ENCODE measurements around the gene HMOX1. TPM values are rescaled to one million over a fixed set of nuclear protein-coding genes. Genes with fewer than 3 reads are reported as not detected.

Gene HMOX1
- total and polyA plus RNA-seq, 10 donors, result 178 to 930 (median 751) TPM

DNA sequence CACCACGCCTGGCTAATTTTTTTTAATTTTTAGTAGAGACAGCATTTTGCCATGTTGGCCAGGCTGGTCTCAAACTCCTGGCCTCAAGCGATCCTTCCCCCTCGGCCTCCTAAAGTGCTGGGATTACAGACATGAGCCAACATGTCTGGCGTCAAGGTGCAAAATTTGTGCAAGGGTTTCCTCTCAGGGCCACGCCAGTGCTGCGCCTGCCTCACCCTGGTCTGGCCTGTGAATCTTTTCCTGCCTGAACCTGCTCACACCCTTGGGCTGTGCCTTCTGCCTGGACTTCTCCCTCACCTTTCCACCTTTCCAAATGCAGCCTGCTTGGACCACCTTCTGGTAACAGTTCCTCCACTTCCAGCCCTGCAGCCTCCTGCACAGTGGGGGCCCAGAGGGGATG lies 62.4 kb downstream of the HMOX1 start:
- peaks cover 0 to 34% (median 0%) of the 10 kb centered on the region in 6 donors for H3K36me3 ChIP-seq
- intact Hi-C loops (cut with DNase I; ENCODE audit: low total_unique reads), result no loop called here

More for the DNA sequence above, 62.4 kb downstream of the HMOX1 start:
- peaks cover 0 to 8% (median 0%) of the 10 kb centered on the region in 6 donors for H3K4me1 ChIP-seq
- TF ChIP-seq POLR2AphosphoS5 (IDR thresholded peaks at IDR 0.05), result no peak
- TF ChIP-seq, protein P1, sequence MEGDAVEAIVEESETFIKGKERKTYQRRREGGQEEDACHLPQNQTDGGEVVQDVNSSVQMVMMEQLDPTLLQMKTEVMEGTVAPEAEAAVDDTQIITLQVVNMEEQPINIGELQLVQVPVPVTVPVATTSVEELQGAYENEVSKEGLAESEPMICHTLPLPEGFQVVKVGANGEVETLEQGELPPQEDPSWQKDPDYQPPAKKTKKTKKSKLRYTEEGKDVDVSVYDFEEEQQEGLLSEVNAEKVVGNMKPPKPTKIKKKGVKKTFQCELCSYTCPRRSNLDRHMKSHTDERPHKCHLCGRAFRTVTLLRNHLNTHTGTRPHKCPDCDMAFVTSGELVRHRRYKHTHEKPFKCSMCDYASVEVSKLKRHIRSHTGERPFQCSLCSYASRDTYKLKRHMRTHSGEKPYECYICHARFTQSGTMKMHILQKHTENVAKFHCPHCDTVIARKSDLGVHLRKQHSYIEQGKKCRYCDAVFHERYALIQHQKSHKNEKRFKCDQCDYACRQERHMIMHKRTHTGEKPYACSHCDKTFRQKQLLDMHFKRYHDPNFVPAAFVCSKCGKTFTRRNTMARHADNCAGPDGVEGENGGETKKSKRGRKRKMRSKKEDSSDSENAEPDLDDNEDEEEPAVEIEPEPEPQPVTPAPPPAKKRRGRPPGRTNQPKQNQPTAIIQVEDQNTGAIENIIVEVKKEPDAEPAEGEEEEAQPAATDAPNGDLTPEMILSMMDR (IDR thresholded peaks at IDR 0.05 in 8 of 11, conservative IDR thresholded peaks at IDR 0.05 in 3 of 11), result no peak
- TF ChIP-seq POLR2A (IDR thresholded peaks at IDR 0.05), result no peak
- no peaks in the 10 kb centered on the region for H3K27me3 ChIP-seq (replicated peaks in 1 of 7)
- 69 to 96% (median 78%) methylated on average over 6 of the region's 6 CpGs for WGBS, 5 donors
- H3K9me3 ChIP-seq, result no peaks in the 10 kb centered on the region
- no peak overlapping the region for H3K27ac ChIP-seq
- no peak for DNase-seq
- no peak overlapping the region for H3K4me3 ChIP-seq

Small RNAs within 50 kb of the gene (microRNA-seq; reads per million reads assigned to microRNA genes)
- gene MIR3909 (6.5 to 7.6 (median 7.0) reads per million in 3 donors), gene MIR6069 (0 reads per million in 3 donors)

Small RNAs within 50 kb of the gene (small RNA-seq; reads per million reads assigned to genes)
- gene MIR3909 (0 to 1.2 (median 0.22) reads per million in 4 donors), gene MIR6069 (0 reads per million in 4 donors)

Other genes starting within 250 kb of the HMOX1 start
- 10 to 100 TPM; 18.1 to 24.6 (median 21.5) TPM for gene HMGXB4, start 123.6 kb upstream of the HMOX1 start, total RNA-seq
- 1 to 10 TPM; 4.0 to 6.9 (median 4.2) TPM for gene HMGXB4, start 123.6 kb upstream of the HMOX1 start, polyA plus RNA-seq
- gene TOM1, start 81.2 kb upstream of the HMOX1 start, total RNA-seq, result 10 to 100 TPM; 48.2 to 92.1 (median 56.1) TPM
- gene TOM1, start 81.2 kb upstream of the HMOX1 start, polyA plus RNA-seq, result 10 to 100 TPM; 19.9 to 44.4 (median 34.2) TPM
- gene MCM5, start 19.0 kb downstream of the HMOX1 start, total RNA-seq, result 10 to 100 TPM; 51.8 to 96.3 (median 64.8) TPM
- 10 to 100 TPM; 45.2 to 57.3 (median 49.0) TPM for gene MCM5, start 19.0 kb downstream of the HMOX1 start, polyA plus RNA-seq
- gene RASD2, start 159.7 kb downstream of the HMOX1 start, total RNA-seq, result under 1 TPM in 4 of 7 donors, not detected in 3; 0.14 to 0.44 (median 0.22) TPM
- under 1 TPM; 0.04 to 0.24 (median 0.13) TPM for gene RASD2, start 159.7 kb downstream of the HMOX1 start, polyA plus RNA-seq
- gene MB, start 236.2 kb downstream of the HMOX1 start, total RNA-seq, result under 1 TPM in 1 of 7 donors, not detected in 6; 0.64 TPM
- gene MB, start 236.2 kb downstream of the HMOX1 start, polyA plus RNA-seq, result 1 to 10 TPM in 2 of 3 donors, under 1 TPM in 1; 0.93 to 5.0 (median 1.2) TPM

All from spleen (tissue), 11 donors.